Peyer's patch (tissue), 4 donors: ENCODE results near the gene TTC39B. TPM values are rescaled to one million over a fixed set of nuclear protein-coding genes. Genes with fewer than 3 reads are reported as not detected.

Source experiments
- DNase-seq, 3 donors: peaks; one replicate each; pipeline ENCODE4 v3.0.0-alpha.2; 2017 to 2019
- H3K27ac ChIP-seq, 4 donors: fragments of 200-600 bp; sonication (generic); one replicate each; pipeline ENCODE4 v1.5.1; 2016 to 2019
- H3K27me3 ChIP-seq, 2 donors: fragments of 200-600 bp; sonication (generic); one replicate each; pipeline ENCODE4 v1.5.1; 2019
- H3K36me3 ChIP-seq, 3 donors: fragments of 200-600 bp; sonication (generic); one replicate each; pipeline ENCODE4 v1.5.1; 2016 to 2019
- H3K4me1 ChIP-seq, 4 donors: fragments of 200-600 bp; sonication (generic); one replicate each; pipeline ENCODE4 v1.5.1; 2016 to 2019
- H3K4me3 ChIP-seq, 4 donors: fragments of 200-600 bp; sonication (generic); 1 replicate in 3 of 4; 2 replicates in 1 of 4; pipeline ENCODE4 v1.5.1; 2016 to 2019; ENCODE audit warnings: mild to moderate bottlenecking in 1 of 4
- H3K9me3 ChIP-seq, 4 donors: fragments of 200-600 bp; sonication (generic); one replicate each; pipeline ENCODE4 v1.5.1; 2016 to 2019; ENCODE audit warnings: mild to moderate bottlenecking in 1 of 4
- POLR2A ChIP-seq, 2 donors: fragments of 450-650 bp; IDR thresholded peaks; one replicate each; pipeline ENCODE4 v1.5.1; 2017; ENCODE audit warnings: antibody characterized with exemption in 2 of 2, mild to moderate bottlenecking in 2 of 2, moderate library complexity in 2 of 2
- total RNA-seq, 4 donors: library from RNA; depleted of rRNA; stranded (reverse); fragments of >200 nt; gene quantifications; one replicate each; pipeline ENCODE4 v1.1.0, GENCODE V29; 2016
- TF ChIP-seq, protein P1 (sequence below), 6 experiments: fragments of 450-650 bp in 4 of 6; fragments of 200-600 bp in 2 of 6; sonication (generic) in 1 of 6; IDR thresholded peaks; one replicate each; pipeline ENCODE4 v1.5.1; 2017 to 2019; ENCODE audit warnings: antibody characterized with exemption in 6 of 6, mild to moderate bottlenecking in 3 of 6, moderate library complexity in 1 of 6

Gene TTC39B
- total RNA-seq, 4 donors from 2014 or later = 17.3 to 44.1 (median 33.1) TPM

DNA sequence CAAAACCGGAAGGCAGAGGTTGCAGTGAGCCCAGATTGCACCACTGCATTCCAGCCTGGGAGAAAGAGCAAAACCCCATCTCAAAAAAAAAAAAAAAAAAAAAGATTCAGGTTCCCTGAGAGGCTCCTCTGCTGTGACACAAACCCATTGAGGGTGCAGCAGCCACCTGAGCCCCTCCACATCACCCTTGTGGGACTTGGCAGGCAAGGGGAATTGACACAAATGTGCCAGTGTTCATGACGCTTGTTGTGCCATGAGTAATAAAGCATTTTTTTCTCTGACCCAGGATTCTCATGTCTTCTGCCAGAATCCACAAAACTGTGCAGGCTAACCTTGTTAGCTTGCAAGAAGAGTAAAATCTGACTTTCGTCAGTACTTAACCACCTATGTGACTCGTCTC lies 149.6 kb downstream of the TTC39B start:
- H3K4me1 ChIP-seq = no peaks in the 10 kb centered on the region
- H3K27me3 ChIP-seq = no peaks in the 10 kb centered on the region
- no peaks in the 10 kb centered on the region for H3K9me3 ChIP-seq
- no peak overlapping the region for H3K27ac ChIP-seq
- H3K36me3 ChIP-seq = no peaks in the 10 kb centered on the region
- DNase-seq = no peak
- no peak overlapping the region for H3K4me3 ChIP-seq
- TF ChIP-seq, protein P1, sequence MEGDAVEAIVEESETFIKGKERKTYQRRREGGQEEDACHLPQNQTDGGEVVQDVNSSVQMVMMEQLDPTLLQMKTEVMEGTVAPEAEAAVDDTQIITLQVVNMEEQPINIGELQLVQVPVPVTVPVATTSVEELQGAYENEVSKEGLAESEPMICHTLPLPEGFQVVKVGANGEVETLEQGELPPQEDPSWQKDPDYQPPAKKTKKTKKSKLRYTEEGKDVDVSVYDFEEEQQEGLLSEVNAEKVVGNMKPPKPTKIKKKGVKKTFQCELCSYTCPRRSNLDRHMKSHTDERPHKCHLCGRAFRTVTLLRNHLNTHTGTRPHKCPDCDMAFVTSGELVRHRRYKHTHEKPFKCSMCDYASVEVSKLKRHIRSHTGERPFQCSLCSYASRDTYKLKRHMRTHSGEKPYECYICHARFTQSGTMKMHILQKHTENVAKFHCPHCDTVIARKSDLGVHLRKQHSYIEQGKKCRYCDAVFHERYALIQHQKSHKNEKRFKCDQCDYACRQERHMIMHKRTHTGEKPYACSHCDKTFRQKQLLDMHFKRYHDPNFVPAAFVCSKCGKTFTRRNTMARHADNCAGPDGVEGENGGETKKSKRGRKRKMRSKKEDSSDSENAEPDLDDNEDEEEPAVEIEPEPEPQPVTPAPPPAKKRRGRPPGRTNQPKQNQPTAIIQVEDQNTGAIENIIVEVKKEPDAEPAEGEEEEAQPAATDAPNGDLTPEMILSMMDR (IDR thresholded peaks at IDR 0.05) = no peak
- TF ChIP-seq POLR2A (IDR thresholded peaks at IDR 0.05) = no peak

DNA sequence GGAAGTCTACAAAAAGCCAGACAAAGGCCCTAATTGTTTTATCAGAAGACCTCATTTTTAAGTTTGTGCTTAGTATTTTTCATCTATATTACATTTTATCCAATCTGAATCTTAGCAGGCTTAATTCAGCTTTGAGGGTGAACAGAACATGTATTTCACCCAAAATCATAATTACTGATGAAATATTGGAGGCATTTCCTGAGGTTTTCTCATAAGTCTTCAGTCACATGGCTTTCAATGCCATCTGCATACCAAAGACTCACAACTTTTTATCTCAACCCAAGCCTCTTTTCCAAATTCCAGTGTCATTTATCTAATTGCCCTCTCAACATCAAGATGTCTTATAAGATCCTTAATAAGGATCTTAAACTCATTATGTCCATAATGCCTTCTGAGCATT lies 150.8 kb downstream of the TTC39B start:
- Histone ChIP-seq H3K9me3 (no peaks in the 10 kb centered on the region), H3K27me3 (no peaks in the 10 kb centered on the region), H3K4me1 (no peaks in the 10 kb centered on the region), H3K4me3 (no peak overlapping the region), H3K27ac (peak overlapping the region in 2 of 4 donors; percentile 8 to 59), H3K36me3 (no peaks in the 10 kb centered on the region)
- TF ChIP-seq, protein P1 (IDR thresholded peaks at IDR 0.05) = no peak
- no peak for TF ChIP-seq POLR2A (IDR thresholded peaks at IDR 0.05)
- DNase-seq = no peak

DNA sequence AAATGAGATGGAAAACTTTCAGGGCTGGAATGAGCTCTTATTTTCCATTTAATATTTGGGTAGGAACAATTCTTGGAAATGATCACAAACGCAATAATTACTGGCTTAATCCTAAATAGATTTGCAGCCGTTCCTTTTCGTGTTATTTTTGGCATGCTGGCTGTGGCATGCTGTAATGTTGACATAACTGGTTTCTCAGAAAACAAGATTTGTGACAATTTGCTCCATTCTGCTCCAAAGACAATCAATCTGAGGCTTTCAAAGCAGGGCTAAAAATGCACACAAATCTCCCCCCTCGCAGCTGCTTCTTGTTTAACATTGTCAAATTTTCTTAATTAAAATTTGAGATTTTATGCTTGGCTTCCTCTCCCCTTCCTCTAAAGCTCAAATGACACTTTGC lies 151.2 kb downstream of the TTC39B start:
- Histone ChIP-seq H3K4me1 (no peaks in the 10 kb centered on the region), H3K27ac (peak overlapping the region in 1 of 4 donors; percentile 59), H3K4me3 (no peak overlapping the region), H3K9me3 (no peaks in the 10 kb centered on the region), H3K36me3 (no peaks in the 10 kb centered on the region), H3K27me3 (no peaks in the 10 kb centered on the region)
- TF ChIP-seq, protein P1 (IDR thresholded peaks at IDR 0.05) = no peak
- no peak for TF ChIP-seq POLR2A (IDR thresholded peaks at IDR 0.05)
- no peak for DNase-seq

DNA sequence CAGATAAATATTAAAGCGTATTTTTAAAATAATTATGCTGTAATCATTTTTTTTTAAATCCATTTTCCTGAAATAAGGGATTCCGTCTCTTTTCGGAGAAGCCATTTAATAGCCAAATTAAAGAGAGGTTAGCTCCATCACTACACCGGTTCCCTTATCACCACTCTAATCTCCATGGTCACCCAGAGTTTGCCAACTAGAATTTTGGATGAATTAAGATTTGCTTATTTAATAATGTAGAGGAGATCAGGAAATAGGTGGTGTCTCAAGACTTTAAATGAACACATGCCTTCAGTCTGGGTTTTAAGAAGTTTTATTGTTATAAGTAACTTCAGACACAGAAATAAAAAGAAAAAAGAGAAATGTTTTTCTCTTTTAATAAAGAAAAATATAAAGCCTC lies 151.7 kb downstream of the TTC39B start:
- Histone ChIP-seq H3K4me3 (no peak overlapping the region), H3K27me3 (no peaks in the 10 kb centered on the region), H3K9me3 (no peaks in the 10 kb centered on the region), H3K36me3 (no peaks in the 10 kb centered on the region), H3K4me1 (no peaks in the 10 kb centered on the region), H3K27ac (peak overlapping the region in 2 of 4 donors; percentile 28 to 59)
- no peak for DNase-seq
- TF ChIP-seq, protein P1 (IDR thresholded peaks at IDR 0.05) = no peak
- no peak for TF ChIP-seq POLR2A (IDR thresholded peaks at IDR 0.05)

DNA sequence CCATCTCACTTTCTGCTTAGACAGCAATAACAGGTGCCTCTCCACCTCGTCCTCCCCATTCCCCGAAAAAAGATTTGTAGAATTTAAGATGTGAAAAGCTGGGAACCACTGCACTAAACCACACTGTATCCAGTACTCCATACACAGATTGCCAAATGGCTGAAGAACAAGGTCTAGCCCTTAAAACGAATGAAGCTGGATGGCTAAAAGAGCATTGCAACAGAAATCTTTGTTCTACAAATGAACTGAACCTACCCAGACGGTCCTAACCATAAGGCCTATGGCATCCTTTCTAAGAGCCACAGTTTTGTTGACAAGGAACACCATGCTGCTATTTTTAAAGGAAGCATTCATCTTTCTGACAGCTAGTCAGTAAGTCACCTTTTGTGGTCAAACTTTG lies 152.3 kb downstream of the TTC39B start:
- Histone ChIP-seq H3K9me3 (no peaks in the 10 kb centered on the region), H3K4me1 (no peaks in the 10 kb centered on the region), H3K4me3 (no peak overlapping the region), H3K27me3 (no peaks in the 10 kb centered on the region), H3K36me3 (no peaks in the 10 kb centered on the region), H3K27ac (peak overlapping the region in 2 of 4 donors; percentile 39 to 59)
- DNase-seq = no peak
- TF ChIP-seq POLR2A (IDR thresholded peaks at IDR 0.05) = no peak
- TF ChIP-seq, protein P1 (IDR thresholded peaks at IDR 0.05) = no peak

DNA sequence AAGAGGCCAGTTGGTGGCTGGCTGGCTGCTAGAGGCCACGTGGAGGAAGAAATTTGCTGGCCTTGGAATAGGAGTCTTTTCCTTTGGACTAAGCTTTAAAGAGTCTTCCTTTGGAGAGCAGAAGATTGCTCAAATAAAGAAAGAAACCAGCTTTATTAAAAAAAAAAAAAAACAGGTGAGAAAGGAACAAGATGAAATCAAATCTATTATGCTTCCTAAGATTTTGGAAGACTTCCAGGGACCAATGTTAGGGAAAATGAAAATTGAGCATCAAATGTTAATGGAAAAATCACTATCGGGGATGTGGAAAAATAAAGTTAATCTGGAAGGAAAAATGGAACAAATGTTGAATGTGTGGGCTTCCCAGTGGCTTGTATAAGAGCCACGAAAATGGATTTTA lies 153.1 kb downstream of the TTC39B start:
- no peak overlapping the region for H3K27ac ChIP-seq
- TF ChIP-seq, protein P1 (IDR thresholded peaks at IDR 0.05) = no peak
- TF ChIP-seq POLR2A (IDR thresholded peaks at IDR 0.05) = no peak

More for the DNA sequence above, 153.1 kb downstream of the TTC39B start:
- H3K4me1 ChIP-seq = no peaks in the 10 kb centered on the region
- no peaks in the 10 kb centered on the region for H3K27me3 ChIP-seq
- DNase-seq = no peak
- no peak overlapping the region for H3K4me3 ChIP-seq
- no peaks in the 10 kb centered on the region for H3K9me3 ChIP-seq
- no peaks in the 10 kb centered on the region for H3K36me3 ChIP-seq
